HepG2 (cell line): ENCODE measurements around the gene RBBP8NL. TPM values are rescaled to one million over a fixed set of nuclear protein-coding genes. Genes with fewer than 3 reads are reported as not detected.

Experiments
- CBX1 ChIP-seq: IDR thresholded peaks from one replicate; pipeline ENCODE4 v1.6.1; 2016; ENCODE audit warnings: antibody characterized with exemption, low read depth
- ELF3 ChIP-seq: IDR thresholded peaks from 2 replicates; pipeline ENCODE4 v1.6.1; 2016; ENCODE audit warnings: missing genetic modification reagents, missing compliant biosample characterization
- GATAD1 ChIP-seq: IDR thresholded peaks from 2 replicates; pipeline ENCODE4 v1.6.1; 2016; ENCODE audit warnings: missing genetic modification reagents, missing compliant biosample characterization
- ISL2 ChIP-seq: sonication (generic); formaldehyde crosslinking; IDR thresholded peaks from 2 replicates; pipeline ENCODE4 v1.5.0; 2020; ENCODE audit warnings: missing genetic modification reagents
- RARA ChIP-seq: IDR thresholded peaks from 2 replicates; pipeline ENCODE4 v1.6.1; 2016; ENCODE audit warnings: missing genetic modification reagents, missing compliant biosample characterization
- RELA ChIP-seq: sonication (generic); formaldehyde crosslinking; IDR thresholded peaks from 2 replicates; pipeline ENCODE4 v1.4.0; 2020; ENCODE audit warnings: missing genetic modification reagents
- TBP ChIP-seq: sonication (generic); formaldehyde crosslinking; IDR thresholded peaks from 2 replicates; pipeline ENCODE4 v1.5.0; 2020; ENCODE audit warnings: missing genetic modification reagents
- ZBTB3 ChIP-seq: sonication (generic); formaldehyde crosslinking; IDR thresholded peaks from 2 replicates; pipeline ENCODE4 v1.4.0; 2020; ENCODE audit warnings: low read depth, mild to moderate bottlenecking, moderate library complexity, missing genetic modification reagents, borderline replicate concordance
- ZNF274 ChIP-seq: sonication (generic); formaldehyde crosslinking; IDR thresholded peaks from 2 replicates; pipeline ENCODE4 v1.5.1; 2020; ENCODE audit warnings: mild to moderate bottlenecking, missing genetic modification reagents
- ZNF350 ChIP-seq: sonication (generic); formaldehyde crosslinking; IDR thresholded peaks from 2 replicates; pipeline ENCODE4 v1.4.0; 2020; ENCODE audit warnings: mild to moderate bottlenecking, low read depth, missing genetic modification reagents, borderline replicate concordance
- ZNF431 ChIP-seq: sonication (generic); formaldehyde crosslinking; IDR thresholded peaks from 2 replicates; pipeline ENCODE4 v1.9.0; 2022; ENCODE audit warnings: missing genetic modification reagents, low read depth, mild to moderate bottlenecking, borderline replicate concordance
- ZNF451 ChIP-seq: sonication (generic); formaldehyde crosslinking; IDR thresholded peaks from 2 replicates; pipeline ENCODE4 v1.5.0; 2020; ENCODE audit warnings: mild to moderate bottlenecking, missing genetic modification reagents
- ZNF773 ChIP-seq: sonication (generic); formaldehyde crosslinking; IDR thresholded peaks from 2 replicates; pipeline ENCODE4 v1.4.0; 2020; ENCODE audit warnings: missing genetic modification reagents, borderline replicate concordance
- polyA plus RNA-seq, 8 experiments: library from polyadenylated mRNA; depleted of rRNA in 3 of 8; stranded (reverse) in 7 of 8; unstranded in 1 of 8; fragments of >200 nt; fragmentation: Illumina TruSeq in 4 of 8; extraction: Trizol in 4 of 8; gene quantifications; 2 replicates each; pipeline versions ENCODE4 v1.2.1 to v1.2.3, GENCODE V29; 2011 to 2016; ENCODE audit warnings: low read depth in 4 of 8, missing spikeins in 1 of 8, mixed read lengths in 1 of 8; ENCODE audit not compliant: insufficient read depth in 1 of 8
- total RNA-seq, 5 experiments: library from RNA; depleted of rRNA; stranded (reverse); fragments of >200 nt; fragmentation: Illumina TruSeq; extraction: Trizol; gene quantifications; 2 replicates each; pipeline ENCODE4 v1.2.3, GENCODE V29; 2016; ENCODE audit warnings: low read depth in 1 of 5
- TF ChIP-seq, protein P1 (sequence below): sonication (generic); formaldehyde crosslinking; IDR thresholded peaks from 2 replicates; pipeline ENCODE4 v1.4.0; 2020; ENCODE audit warnings: missing genetic modification reagents
- TF ChIP-seq, protein P2 (sequence below): sonication (generic); formaldehyde crosslinking; IDR thresholded peaks from 2 replicates; pipeline ENCODE4 v1.8.0; 2022; ENCODE audit warnings: low read depth, missing genetic modification reagents
- TF ChIP-seq, protein P3 (sequence below): IDR thresholded peaks from 2 replicates; pipeline ENCODE4 v1.6.1; 2016
- TF ChIP-seq, protein P4 (sequence below): sonication (generic); formaldehyde crosslinking; IDR thresholded peaks from 2 replicates; pipeline ENCODE4 v1.5.0; 2020; ENCODE audit warnings: missing genetic modification reagents
- TF ChIP-seq, protein P5 (sequence below), 2 experiments: fragments of 450-650 bp in 1 of 2; sonication (generic) in 1 of 2; formaldehyde crosslinking; IDR thresholded peaks; 2 replicates each; pipeline versions ENCODE4 v1.5.0 to v1.8.0; 2020 to 2022; ENCODE audit warnings: mild to moderate bottlenecking in 1 of 2, missing genetic modification reagents in 1 of 2
- TF ChIP-seq, protein P6 (sequence below): sonication (generic); formaldehyde crosslinking; IDR thresholded peaks from 2 replicates; pipeline ENCODE4 v1.4.0; 2020; ENCODE audit warnings: missing genetic modification reagents, borderline replicate concordance

Gene RBBP8NL
- total and polyA plus RNA-seq, 2 of the 13 experiments (the other 11 are each of a cell fraction or from before 2014, with no cell fraction given) = 0.69 to 0.86 TPM

DNA sequence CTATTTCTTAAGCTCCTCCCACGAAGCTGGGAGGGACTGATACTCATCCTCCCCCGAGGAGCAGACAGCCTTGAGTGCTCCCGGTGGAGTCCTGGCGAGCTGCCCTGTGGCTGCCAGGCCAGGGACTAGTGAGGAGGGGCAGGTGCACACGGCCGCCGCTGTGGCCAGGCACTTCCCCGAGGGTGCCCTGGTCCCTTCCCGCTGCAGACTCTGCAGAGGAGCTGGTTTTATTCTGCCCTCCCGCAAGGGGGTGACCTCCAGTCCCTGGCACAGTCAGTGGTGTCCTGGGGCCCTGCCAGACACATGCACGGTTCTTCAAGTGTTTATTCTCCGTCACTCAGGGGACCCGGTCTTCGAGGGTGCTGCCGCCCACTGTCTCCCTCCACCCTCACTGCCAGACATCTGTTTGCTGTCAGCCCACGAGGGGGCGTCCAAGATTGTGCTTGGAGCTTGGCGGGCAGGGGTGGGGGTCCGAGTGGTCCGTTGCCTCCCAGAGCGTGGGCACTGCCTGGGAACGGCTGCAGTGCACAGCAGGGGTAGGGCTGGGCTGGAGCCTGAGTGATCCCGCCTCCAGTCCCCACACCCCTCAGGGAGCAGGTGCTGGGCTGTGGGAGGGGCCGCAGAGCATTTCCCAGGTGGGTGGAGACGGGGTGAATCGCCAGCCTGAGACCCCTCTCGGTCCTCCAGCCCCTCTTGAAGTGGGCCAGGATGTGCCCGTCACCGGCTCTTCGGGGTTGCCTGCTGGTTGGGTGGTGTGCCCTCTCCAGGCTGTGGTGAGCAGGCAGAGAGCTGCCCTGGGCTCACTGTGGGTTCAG is 17.2 kb downstream of the RBBP8NL start (continued):
- TF ChIP-seq ZNF773 = no peak
- TF ChIP-seq TBP = no peak
- TF ChIP-seq, protein P1, sequence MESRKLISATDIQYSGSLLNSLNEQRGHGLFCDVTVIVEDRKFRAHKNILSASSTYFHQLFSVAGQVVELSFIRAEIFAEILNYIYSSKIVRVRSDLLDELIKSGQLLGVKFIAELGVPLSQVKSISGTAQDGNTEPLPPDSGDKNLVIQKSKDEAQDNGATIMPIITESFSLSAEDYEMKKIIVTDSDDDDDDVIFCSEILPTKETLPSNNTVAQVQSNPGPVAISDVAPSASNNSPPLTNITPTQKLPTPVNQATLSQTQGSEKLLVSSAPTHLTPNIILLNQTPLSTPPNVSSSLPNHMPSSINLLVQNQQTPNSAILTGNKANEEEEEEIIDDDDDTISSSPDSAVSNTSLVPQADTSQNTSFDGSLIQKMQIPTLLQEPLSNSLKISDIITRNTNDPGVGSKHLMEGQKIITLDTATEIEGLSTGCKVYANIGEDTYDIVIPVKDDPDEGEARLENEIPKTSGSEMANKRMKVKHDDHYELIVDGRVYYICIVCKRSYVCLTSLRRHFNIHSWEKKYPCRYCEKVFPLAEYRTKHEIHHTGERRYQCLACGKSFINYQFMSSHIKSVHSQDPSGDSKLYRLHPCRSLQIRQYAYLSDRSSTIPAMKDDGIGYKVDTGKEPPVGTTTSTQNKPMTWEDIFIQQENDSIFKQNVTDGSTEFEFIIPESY (CRISPR knock-in tag) = 0 out of 2 replicates have a peak, but pooled peaks have one; percentile 19
- TF ChIP-seq ZNF350 (CRISPR knock-in tag) = peak; percentile 85
- TF ChIP-seq, protein P2, sequence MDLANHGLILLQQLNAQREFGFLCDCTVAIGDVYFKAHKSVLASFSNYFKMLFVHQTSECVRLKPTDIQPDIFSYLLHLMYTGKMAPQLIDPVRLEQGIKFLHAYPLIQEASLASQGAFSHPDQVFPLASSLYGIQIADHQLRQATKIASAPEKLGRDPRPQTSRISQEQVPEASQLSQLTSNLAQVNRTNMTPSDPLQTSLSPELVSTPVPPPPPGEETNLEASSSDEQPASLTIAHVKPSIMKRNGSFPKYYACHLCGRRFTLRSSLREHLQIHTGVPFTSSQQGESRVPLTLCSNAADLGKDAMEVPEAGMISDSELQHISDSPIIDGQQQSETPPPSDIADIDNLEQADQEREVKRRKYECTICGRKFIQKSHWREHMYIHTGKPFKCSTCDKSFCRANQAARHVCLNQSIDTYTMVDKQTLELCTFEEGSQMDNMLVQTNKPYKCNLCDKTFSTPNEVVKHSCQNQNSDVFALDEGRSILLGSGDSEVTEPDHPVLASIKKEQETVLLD (CRISPR knock-in tag) = no peak
- TF ChIP-seq ELF3 (CRISPR knock-in tag) = peak; percentile 20; the same call in 1 of the 2 replicates
- TF ChIP-seq, protein P3, sequence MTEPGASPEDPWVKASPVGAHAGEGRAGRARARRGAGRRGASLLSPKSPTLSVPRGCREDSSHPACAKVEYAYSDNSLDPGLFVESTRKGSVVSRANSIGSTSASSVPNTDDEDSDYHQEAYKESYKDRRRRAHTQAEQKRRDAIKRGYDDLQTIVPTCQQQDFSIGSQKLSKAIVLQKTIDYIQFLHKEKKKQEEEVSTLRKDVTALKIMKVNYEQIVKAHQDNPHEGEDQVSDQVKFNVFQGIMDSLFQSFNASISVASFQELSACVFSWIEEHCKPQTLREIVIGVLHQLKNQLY = no peak
- TF ChIP-seq, protein P4, sequence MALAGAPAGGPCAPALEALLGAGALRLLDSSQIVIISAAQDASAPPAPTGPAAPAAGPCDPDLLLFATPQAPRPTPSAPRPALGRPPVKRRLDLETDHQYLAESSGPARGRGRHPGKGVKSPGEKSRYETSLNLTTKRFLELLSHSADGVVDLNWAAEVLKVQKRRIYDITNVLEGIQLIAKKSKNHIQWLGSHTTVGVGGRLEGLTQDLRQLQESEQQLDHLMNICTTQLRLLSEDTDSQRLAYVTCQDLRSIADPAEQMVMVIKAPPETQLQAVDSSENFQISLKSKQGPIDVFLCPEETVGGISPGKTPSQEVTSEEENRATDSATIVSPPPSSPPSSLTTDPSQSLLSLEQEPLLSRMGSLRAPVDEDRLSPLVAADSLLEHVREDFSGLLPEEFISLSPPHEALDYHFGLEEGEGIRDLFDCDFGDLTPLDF (CRISPR knock-in tag) = no peak
- no peak for TF ChIP-seq ZNF451 (CRISPR knock-in tag)
- TF ChIP-seq RARA (CRISPR knock-in tag) = no peak
- no peak for TF ChIP-seq ZNF431 (CRISPR knock-in tag)
- no peak for TF ChIP-seq ISL2 (CRISPR knock-in tag)
- TF ChIP-seq GATAD1 = no peak
- no peak for TF ChIP-seq ZBTB3 (CRISPR knock-in tag)
- TF ChIP-seq, protein P5, sequence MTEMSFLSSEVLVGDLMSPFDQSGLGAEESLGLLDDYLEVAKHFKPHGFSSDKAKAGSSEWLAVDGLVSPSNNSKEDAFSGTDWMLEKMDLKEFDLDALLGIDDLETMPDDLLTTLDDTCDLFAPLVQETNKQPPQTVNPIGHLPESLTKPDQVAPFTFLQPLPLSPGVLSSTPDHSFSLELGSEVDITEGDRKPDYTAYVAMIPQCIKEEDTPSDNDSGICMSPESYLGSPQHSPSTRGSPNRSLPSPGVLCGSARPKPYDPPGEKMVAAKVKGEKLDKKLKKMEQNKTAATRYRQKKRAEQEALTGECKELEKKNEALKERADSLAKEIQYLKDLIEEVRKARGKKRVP (CRISPR knock-in tag; IDR thresholded peaks at IDR 0.05) = no peak
- TF ChIP-seq CBX1 = no peak
- TF ChIP-seq, protein P6, sequence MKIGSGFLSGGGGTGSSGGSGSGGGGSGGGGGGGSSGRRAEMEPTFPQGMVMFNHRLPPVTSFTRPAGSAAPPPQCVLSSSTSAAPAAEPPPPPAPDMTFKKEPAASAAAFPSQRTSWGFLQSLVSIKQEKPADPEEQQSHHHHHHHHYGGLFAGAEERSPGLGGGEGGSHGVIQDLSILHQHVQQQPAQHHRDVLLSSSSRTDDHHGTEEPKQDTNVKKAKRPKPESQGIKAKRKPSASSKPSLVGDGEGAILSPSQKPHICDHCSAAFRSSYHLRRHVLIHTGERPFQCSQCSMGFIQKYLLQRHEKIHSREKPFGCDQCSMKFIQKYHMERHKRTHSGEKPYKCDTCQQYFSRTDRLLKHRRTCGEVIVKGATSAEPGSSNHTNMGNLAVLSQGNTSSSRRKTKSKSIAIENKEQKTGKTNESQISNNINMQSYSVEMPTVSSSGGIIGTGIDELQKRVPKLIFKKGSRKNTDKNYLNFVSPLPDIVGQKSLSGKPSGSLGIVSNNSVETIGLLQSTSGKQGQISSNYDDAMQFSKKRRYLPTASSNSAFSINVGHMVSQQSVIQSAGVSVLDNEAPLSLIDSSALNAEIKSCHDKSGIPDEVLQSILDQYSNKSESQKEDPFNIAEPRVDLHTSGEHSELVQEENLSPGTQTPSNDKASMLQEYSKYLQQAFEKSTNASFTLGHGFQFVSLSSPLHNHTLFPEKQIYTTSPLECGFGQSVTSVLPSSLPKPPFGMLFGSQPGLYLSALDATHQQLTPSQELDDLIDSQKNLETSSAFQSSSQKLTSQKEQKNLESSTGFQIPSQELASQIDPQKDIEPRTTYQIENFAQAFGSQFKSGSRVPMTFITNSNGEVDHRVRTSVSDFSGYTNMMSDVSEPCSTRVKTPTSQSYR (CRISPR knock-in tag) = no peak
- TF ChIP-seq ZNF274 (CRISPR knock-in tag) = no peak
- TF ChIP-seq RELA (CRISPR knock-in tag) = no peak
